Renal cortical epithelial cell (primary cell): ENCODE data around the gene REELD1. TPM values are rescaled to one million over a fixed set of nuclear protein-coding genes. Genes with fewer than 3 reads are reported as not detected.

Experiments used
- DNase-seq: peaks from one replicate; pipeline ENCODE4 v3.0.0-alpha.2; 2011; ENCODE audit warnings: low read depth
- total RNA-seq: library from RNA; depleted of rRNA; stranded (reverse); fragments of >200 nt; gene quantifications from 2 replicates; pipeline ENCODE4 v1.2.3, GENCODE V29; 2014

REELD1 gene
- not detected in 2 replicates for total RNA-seq

DNA sequence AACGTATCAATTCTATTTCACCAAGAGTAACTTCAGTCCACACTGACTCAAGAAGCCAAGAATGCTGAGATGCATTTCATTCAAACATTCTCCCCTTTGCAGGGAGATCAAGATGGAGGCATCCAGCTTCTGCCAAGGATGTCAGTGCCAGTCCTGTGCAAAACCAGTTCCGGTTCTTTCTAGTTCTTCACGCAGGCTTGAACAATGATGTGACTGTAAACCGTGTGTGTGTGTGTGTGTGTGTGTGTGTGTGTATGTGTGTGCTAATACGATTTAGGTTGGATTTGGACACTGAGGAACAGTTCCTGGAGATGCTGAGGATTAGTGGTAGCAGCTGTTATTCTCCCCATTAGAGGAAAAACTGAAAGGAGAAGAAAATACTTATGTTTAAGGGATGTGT, at the start of gene REELD1:
Gene REELD1 (plus strand): TSS at position 301 of the 400 bp plus-strand sequence. CDS start 2,415 bp downstream, outside the sequence.
- no peak for DNase-seq

DNA sequence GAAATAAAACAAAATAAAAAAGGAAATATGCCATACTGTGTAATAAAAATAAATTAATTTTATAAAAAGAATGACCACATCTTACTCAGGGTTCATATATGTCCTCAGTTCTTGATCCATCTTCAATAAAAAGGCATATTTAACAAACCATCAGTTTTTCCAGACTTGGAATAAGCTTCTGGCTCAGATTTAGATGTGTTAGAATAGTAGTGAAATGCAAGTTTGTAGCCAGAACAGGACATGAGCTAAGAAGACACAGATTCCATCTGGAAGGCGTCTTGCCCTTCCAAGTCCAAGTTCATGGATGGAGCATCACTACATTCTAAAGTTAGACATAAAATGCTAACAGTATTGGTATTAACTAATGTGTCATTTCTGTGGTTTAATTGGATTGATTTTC, 49.1 kb upstream of the REELD1 start:
- DNase-seq, result no peak

DNA sequence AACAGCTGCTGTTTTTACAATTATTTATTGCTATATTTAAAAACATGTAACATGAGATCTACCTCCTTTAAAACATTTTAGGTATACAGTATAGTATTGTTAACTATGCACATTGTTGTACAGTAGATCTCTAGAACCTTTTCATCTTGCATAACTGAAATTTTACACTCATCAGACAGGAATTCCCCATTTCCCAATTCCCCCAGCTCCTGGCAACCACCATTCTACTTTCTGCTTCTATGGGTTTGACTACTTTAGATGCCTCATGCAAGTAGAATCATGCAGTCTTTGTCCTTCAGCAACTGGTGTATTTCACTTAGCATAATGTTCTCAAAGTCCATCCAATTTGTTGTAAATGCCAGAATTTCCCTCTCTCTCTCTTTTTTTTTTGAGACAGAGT, 48.5 kb upstream of the REELD1 start:
- DNase-seq, result peak; percentile 66

DNA sequence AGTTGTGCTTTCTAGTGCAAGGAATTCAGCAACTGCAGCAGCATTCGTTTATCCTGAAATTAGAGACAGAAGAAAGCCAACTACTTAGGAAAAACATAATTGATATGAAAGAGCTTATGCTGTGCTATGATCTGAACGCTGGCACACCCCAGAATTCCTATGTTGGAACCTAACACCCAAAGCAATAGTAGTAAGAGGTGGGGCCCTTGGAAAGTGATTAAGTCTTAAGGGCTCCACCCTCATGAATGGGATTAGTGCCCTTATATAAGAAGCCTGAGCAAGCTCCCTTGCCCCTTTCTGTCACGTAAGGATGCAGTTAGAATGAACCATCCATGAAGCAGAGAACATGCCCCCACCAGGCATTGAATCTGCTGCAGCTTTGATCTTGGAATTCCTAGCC, 44.2 kb upstream of the REELD1 start:
- no peak for DNase-seq

DNA sequence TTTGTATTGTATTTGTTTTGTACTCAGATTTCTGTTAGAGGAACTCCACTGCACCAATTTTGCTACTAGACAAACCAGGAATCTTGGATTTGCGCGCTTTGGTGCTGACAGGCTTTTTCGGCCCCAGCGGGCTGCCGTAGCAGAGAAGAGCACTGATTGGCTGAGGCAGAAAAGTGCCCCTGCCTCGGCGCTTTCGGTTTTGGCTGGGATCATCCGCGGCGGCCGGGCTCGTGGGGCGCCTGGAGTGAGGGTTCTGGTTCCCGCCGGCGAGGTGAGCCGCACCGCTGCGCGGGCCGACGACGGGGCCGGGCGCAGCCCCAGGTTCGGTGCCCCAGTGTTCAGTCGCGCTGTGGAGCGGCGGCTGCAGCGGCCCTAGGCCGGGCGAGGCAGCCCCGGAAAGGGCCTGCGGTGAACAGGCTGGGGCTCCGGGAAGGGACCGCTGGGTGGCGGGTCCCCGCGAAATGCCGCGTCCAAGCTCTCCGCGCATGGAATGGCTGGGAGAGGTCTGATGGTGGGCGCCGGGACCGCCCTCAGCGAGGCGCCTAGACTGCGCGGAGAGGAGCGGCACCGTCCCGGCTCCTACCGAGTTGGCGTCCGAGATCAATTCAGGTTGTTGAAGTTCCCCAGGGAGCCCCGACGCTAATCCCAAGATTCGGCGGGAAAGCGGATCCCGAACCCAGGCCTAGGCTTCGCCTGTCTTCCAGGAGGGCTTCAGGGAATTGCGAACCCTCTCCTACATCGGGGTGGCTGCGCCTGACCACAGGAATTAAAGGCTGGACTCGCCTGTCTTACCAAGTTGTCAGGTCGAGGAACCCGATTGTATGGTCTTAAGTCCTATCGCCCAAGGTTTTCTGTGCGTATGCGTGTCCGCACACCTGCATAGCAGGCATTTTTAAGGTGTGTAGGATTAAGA, 38.5 kb upstream of the REELD1 start, which contains the start of gene LSM6:
Gene LSM6 (plus strand): TSS at position 178 of the 913 bp plus-strand sequence. CDS start 7,204 bp downstream, outside the sequence.
- peak; percentile 70 for DNase-seq

DNA sequence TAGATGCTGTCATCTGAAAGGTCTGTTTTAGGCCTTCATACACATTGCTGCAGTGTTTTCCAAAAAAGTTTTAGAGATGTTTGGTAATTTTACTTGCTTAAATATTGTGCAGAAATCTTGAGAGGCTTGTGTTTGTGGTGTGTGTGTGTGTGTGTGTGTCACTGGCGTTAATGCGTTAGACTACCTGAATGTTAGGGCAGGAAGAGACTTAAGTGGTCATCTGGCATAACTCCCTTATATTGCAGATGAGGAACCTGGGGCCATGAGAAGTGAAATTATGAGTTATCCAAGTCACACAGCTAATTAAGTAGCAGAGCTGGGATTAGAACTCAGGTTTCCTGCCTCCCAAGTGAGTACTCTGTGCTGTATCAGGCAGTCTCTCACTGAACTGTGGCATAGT, 37.4 kb upstream of the REELD1 start:
- DNase-seq, result no peak

DNA sequence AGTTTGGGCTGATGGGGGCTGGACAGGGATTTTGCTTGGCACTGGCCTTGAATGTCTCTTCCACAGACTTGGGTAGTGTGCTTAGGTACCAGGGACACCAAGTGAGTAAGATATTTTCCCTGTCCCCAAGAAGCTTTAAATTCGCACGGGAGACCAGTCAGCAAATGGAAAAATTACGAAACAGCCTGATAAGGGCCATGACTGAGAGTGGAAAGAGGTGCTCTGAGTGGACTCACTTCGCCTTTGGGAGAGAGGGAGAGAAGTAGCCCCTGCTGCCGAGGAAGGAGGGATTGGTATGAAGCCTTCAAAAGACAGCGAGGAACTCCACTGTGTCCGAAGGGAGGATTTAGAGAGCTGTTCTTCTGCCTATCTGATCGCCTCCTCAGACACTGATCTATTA, 36.2 kb upstream of the REELD1 start:
- no peak for DNase-seq

DNA sequence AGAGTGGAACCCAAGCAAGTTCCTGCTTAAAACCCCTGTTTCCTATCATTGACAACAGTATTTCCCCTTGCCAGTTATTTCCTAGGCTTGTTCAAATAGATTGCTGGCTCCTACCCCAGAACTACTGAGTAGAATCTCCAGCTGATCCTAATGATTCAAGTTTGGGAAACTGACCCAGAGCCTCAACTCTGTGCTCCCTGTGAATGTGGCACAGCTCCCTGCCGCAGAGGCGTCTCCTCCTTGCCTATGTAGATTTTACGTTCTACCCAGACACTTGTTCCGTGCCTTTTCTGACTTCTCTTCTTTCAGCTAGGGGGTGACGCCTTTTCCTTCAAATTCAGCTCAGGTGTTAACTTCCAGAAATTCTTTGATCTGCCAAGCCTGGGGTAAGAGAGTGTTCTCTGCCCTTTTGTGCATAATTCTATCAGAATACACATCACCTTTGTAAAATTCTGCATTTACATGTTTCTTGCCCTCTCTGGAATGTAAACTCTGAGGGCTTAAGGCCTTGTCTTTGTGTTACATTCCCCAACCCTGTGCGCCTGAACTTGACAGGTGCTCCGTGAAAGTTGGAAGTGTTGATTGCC, 34.5 kb upstream of the REELD1 start:
- no peak for DNase-seq

DNA sequence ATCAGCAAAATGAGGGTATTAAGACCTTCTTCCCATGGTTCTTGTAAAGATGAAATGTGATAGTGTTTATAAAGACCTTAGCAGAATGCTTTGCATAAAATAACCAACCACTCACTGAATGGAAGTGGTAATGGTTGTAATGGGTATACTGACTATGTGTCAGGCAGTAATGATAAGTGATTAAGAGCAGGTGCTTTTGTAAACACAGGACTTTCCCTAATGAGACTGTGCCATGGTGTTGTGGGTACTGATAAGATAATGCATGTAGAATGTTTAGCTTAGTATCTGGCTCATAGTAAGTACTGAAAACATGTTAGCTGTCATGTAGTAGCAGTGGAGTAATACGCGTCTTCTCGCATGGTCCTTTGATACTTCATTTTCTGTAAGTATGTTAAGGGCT, 31.9 kb upstream of the REELD1 start:
- DNase-seq, result no peak

DNA sequence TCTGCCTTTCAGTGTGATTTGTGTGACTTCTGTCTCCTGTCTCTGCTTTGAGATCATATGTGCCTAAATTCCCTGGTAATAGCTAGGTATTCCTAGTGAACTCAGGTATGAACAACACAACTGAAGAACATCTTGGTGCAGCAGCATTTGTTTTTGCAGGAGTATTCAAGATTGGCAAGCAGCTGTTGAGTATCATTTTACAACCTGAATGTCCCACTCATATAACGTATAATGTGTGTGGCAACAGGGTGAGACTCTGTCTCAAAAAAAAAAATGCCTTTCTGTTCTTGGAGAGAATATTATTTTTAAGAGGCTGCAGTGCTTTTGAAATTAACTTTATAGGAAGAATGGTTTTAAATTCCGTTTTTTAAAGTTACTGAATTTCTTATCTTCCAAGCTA, 31.1 kb upstream of the REELD1 start:
- DNase-seq, result no peak

DNA sequence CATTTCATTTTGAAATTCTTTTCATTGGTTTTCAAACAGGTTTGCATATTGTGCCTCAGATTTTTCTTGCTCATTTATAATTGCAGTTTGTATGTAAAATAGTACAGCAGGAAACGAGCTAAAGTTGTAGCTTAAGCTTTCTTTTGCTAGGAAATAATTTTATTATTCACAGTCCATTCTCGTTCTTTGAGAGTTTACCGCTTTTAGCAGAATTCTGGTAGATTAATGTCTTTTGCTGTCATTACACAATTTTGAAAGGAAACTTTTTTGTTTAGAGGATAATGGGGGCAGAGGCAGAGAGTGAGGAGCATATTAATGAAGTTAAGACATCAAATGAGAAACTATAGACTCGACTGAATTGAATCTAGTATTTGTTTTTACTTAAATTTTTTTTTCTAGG, 28.3 kb upstream of the REELD1 start:
- no peak for DNase-seq

DNA sequence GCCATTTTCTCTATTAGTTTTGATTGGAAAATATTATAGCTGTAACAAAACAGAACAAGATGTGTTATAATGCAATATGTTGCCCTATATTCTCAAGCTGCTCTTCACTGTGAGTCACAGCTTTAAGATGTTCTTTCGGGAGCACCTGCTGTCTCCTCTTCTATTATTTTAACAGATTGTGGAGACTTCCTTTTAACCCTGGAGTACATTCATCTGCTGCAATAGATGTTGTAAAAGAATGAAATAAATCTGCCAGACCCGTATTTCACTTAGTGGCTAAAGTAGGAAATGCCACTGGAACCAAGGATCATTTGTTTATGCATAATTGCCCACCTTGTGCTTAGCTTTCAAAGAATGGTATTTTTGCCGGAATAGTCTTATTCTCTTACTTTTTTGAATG, 27.7 kb upstream of the REELD1 start:
- no peak for DNase-seq

DNA sequence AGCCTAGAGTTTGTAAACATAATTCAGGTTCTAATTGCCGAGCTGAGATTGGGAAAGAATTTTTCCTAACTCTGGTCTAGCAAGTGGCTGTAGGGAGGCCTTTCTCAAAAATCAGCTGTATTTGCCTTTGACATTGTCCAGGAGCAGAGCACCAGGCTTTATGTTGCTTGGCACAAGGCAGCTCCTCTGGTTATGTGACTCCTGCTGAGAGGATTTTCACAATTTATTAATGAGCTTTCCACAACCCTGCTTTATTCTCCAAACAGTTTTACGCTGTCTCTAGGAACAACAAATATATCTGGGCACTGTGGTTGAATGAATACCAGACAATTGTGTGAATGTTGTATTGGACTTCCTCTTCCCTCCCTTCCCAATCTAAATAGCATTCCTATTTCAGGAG, 23.9 kb upstream of the REELD1 start:
- no peak for DNase-seq

DNA sequence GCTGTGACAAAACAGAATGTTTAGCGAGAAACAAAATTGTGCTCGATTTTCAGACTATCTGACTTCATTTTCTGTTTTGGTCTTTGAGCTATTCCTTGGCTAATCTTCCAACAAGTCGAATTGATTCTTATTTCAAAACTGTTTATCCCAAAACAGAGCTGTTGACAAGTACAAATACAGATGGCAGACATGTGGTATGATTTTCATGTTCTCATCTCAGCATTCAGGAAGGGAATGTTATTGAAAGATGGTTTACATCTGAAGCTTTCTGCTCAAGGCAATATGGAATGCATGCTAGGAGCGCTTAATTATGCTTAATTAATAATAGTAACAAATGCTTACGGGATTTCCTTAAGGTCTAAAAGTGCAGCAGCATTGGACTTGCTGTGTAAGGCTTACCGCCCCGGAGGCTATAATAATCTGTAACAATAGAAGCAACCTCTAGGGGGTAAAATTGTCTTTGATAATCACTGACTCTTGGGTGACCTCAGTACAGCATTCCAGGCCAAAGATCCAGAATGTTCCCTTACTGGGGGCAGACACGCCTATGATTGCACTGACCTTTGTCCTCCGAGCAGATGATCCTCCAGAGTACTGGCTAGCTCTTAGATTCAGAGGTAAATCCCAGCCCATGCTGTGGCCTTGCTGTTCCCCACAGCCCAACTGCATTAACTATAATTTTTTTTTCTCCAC, 22.4 kb upstream of the REELD1 start:
- DNase-seq, result no peak

DNA sequence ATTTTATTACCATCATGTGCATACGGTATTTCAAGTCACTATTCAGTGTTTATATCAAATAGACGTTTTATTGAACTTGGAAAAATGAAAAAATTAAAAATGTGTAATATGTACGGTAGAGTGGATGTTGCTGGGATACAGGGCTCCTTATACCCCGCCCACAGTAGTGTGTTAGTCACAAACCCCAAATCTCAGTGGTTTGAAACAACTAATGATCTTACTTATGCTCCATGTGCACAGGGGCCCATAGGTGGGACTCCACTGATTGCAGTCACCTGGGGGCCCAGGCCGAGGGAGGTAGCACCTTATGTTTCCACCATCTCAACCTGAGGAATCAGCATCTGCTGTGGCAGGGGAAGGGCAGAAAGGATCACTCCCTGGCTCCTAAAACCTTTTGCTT, 20.7 kb upstream of the REELD1 start:
- no peak for DNase-seq

DNA sequence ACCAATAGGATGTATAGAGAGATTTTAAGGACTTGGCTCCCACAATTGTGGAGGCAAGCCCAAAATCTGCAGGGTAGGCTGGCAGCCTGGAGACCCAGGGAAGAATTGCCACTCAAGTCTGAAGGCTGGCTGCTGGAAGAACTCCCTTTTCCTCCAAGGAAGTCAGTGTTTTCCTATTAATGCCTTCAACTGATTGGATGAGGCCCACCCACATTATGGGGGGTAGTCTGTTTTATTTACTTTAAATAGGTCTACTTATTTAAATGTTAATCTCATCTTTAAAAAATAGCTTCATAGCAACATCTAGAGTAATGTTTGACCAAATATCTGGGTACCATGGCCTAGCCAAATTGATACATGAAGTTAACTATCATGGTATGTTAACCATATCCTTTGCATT, 20.1 kb upstream of the REELD1 start:
- DNase-seq, result no peak

DNA sequence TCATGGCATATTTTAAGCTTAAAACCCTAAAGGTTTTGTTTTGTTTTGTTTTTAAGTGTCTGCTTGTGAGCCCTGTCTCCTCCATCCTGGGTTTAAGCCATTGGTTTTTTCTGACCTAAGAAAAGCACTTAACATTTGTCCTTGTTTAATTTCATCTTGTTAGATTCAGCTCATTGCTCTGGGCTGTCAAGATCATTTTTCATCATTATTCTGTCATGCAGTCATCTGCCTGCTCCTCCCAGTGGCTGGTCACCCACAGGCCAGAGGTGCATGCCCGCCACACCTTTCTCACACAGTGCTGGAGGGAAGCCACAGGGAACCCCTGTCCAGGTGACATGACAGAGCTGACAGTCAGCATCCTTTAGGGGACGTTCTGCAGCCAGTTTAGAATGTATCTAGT, 11.7 kb upstream of the REELD1 start:
- no peak for DNase-seq

DNA sequence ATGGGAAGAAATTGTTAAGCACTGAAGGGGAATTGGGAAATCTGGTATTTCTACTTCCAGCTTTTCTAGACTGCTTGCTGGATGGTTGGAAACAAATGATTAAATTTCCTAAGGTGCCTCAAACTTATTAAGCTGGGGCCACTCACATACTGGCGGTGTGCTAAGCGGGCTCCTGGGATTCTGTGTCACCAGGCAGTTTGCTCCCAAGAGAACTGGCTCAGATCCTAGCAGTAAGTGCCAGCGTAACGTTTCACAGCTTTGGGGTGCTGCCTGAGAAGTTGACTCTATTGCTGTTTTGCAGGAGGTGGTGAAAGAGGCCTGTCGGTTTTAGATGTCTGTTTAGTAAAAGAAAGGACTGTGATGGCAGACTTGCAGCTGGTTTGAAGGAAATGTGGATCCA, 6.9 kb upstream of the REELD1 start:
- no peak for DNase-seq

DNA sequence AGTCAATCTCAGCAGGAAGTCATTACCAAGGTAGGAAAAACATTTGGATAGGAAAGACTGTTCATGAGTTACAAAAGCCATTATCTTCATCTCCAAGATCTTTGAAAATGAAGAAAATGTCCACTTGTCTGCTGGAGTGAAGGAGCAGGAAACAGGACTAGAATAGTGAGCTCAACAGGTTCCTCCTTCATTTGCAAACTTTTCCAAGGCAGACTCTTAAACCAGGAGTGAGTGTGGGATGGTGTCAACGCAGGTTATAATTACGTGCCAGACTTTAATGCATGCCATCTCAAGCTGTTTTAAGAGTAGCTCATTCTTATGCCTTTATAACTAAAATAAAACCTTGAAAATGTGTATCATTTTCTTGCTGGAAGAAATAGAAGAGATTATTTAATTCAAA, 3.4 kb upstream of the REELD1 start:
- DNase-seq, result no peak

DNA sequence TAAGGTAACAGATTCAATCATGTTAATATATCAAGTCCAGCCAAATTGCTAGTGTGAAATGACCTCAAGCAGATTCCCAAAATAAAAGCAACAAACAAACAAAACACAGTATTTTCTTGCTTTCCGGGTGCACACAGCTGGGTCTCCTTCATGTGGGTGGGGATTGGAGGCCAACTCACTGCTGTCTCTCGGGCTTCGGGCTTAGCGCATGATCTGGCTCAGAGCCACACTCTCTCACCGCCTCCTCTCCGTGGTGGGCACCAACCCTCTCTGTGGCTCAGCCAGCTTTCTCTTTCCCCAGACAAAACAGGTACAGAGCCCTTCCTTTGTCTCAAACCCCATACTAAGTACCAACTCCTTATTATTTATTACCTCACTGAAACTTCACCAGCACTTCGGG, 2.9 kb upstream of the REELD1 start:
- no peak for DNase-seq

DNA sequence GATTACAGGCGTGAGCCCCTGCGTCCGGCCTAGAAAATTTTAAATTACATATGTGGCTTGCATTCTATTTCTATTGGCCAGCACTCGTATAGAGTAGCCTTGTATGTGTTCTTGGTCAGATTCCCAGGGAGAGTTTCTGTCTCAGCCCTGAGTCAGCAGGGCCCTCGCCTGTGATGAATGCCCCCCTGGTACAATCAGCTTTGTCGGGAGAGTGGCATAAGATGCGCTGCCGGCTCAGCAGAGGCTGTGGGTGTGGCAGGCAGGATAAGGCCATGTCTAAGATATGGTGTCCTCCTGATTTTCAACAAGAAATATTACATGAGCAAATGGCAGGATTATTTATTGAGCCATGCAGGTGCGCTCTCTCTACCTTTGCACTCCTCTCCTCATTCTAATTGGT, 1.6 kb upstream of the REELD1 start:
- DNase-seq, result no peak

DNA sequence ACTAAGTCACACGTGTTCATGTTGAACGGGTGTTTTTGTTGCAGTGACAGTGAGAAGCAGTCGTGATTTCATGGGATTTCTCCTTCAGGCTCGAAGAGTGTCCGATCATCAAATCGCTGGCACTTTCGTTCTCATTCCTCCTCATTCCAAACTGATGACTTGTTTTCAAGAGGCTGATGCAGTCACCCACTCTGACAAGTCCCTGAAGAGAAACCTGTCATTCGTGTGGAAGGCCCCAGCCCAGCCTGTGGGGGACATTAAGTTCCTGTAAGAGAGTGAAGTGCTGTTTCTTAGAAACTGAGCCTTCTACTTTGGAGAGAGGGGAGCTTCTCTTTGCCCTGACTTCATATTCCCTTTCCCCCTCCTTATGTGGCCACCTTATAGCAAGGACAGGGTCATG, 8.0 kb downstream of the REELD1 start:
- peak; percentile 32 for DNase-seq
